Astrocyte (in vitro differentiated cells and primary cell): ENCODE measurements around the gene INKA2. TPM values are rescaled to one million over a fixed set of nuclear protein-coding genes. Genes with fewer than 3 reads are reported as not detected.

ENCODE experiments used
- DNase-seq: peaks from one replicate; pipeline ENCODE4 v3.0.0-alpha.2; 2010; ENCODE audit warnings: low read depth
- FAIRE-seq: peaks from 2 replicates; lab custom pipeline; 2011; peaks lifted over from hg19 to GRCh38; lab: Jason Lieb, UNC
- H2AFZ ChIP-seq: 2 replicates; pipeline ENCODE4 v1.6.0; 2012; ENCODE audit warnings: low read depth, low read length, inconsistent platforms
- H3K27ac ChIP-seq: 2 replicates; pipeline ENCODE4 v1.5.1; 2011; ENCODE audit warnings: low read depth, low read length, inconsistent platforms
- H3K27me3 ChIP-seq: 2 replicates; pipeline ENCODE4 v1.6.0; 2011; ENCODE audit warnings: low read length, inconsistent platforms; ENCODE audit not compliant: insufficient read depth
- H3K36me3 ChIP-seq: 2 replicates; pipeline ENCODE4 v1.5.1; 2011; ENCODE audit warnings: low read length, inconsistent platforms; ENCODE audit not compliant: insufficient read depth
- H3K4me1 ChIP-seq: 2 replicates; pipeline ENCODE4 v1.5.1; 2011; ENCODE audit warnings: low read length, inconsistent platforms; ENCODE audit not compliant: insufficient read depth
- H3K4me2 ChIP-seq: 2 replicates; pipeline ENCODE4 v1.6.0; 2012; ENCODE audit warnings: low read length, inconsistent platforms
- H3K4me3 ChIP-seq: 2 replicates; pipeline ENCODE4 v1.5.1; 2011; ENCODE audit warnings: low read depth, mild to moderate bottlenecking, low read length, inconsistent platforms; ENCODE audit not compliant: insufficient read depth
- H3K79me2 ChIP-seq: 2 replicates; pipeline ENCODE4 v1.6.0; 2012; ENCODE audit warnings: mild to moderate bottlenecking, low read length, inconsistent platforms; ENCODE audit not compliant: insufficient read depth
- H3K9ac ChIP-seq: 2 replicates; pipeline ENCODE4 v1.6.0; 2012; ENCODE audit warnings: mild to moderate bottlenecking, low read length, inconsistent platforms
- H3K9me3 ChIP-seq: 2 replicates; pipeline ENCODE4 v1.5.1; 2012; ENCODE audit warnings: low read depth, mild to moderate bottlenecking, low read length, inconsistent platforms; ENCODE audit not compliant: insufficient read depth
- H4K20me1 ChIP-seq: 2 replicates; pipeline ENCODE4 v1.6.0; 2012; ENCODE audit warnings: low read length, inconsistent platforms; ENCODE audit not compliant: insufficient read depth
- H3K27ac Mint-ChIP-seq: one replicate; pipeline ENCODE4 v1.8.0; 2021; ENCODE audit warnings: mild to moderate bottlenecking, mixed read lengths; ENCODE audit not compliant: unreplicated experiment
- H3K27me3 Mint-ChIP-seq: one replicate; pipeline ENCODE4 v1.8.0; 2021; ENCODE audit warnings: low read depth, mixed read lengths; ENCODE audit not compliant: unreplicated experiment
- H3K36me3 Mint-ChIP-seq: one replicate; pipeline ENCODE4 v1.8.0; 2021; ENCODE audit warnings: low read depth, mixed read lengths; ENCODE audit not compliant: unreplicated experiment
- H3K4me1 Mint-ChIP-seq: one replicate; pipeline ENCODE4 v1.8.0; 2021; ENCODE audit warnings: low read depth, mixed read lengths; ENCODE audit not compliant: unreplicated experiment
- H3K4me3 Mint-ChIP-seq: one replicate; pipeline ENCODE4 v1.8.0; 2021; ENCODE audit warnings: mild to moderate bottlenecking, moderate library complexity, mixed read lengths; ENCODE audit not compliant: unreplicated experiment
- H3K9me3 Mint-ChIP-seq: one replicate; pipeline ENCODE4 v1.8.0; 2021; ENCODE audit warnings: mild to moderate bottlenecking, mixed read lengths; ENCODE audit not compliant: unreplicated experiment
- CTCF ChIP-seq: IDR thresholded peaks from 2 replicates; pipeline ENCODE4 v1.5.1; 2011; ENCODE audit warnings: low read depth, mild to moderate bottlenecking, inconsistent platforms, low read length, moderate library complexity; ENCODE audit not compliant: insufficient read depth
- EZH2 ChIP-seq: IDR thresholded peaks from 2 replicates; pipeline ENCODE4 v1.6.1; 2012; ENCODE audit warnings: mild to moderate bottlenecking, low read length, inconsistent platforms; ENCODE audit not compliant: insufficient read depth
- total RNA-seq: library from RNA; stranded (reverse); gene quantifications from 2 replicates; pipeline ENCODE4 v1.2.1, GENCODE V29; 2021

Gene INKA2
- total RNA-seq, 1 donor from 2014 or later = 12.6 TPM

GRCh38 chr1:111702504-111703050, 36.6 kb downstream of the INKA2 start:
- no peak for FAIRE-seq
- H3K4me2 ChIP-seq = no peak overlapping the region
- no peaks in the 10 kb centered on the region for H4K20me1 ChIP-seq
- H3K4me1 Mint-ChIP-seq = peaks cover 5% of the 10 kb centered on the region
- DNase-seq = no peak
- H3K36me3 ChIP-seq = peaks cover 29% of the 10 kb centered on the region
- no peak overlapping the region for H3K9ac ChIP-seq
- TF ChIP-seq CTCF = no peak
- TF ChIP-seq EZH2 = no peak
- no peak overlapping the region for H3K27ac ChIP-seq
- H2AFZ ChIP-seq = no peak overlapping the region
- peaks cover 2% of the 10 kb centered on the region for H3K36me3 Mint-ChIP-seq
- no peaks in the 10 kb centered on the region for H3K9me3 Mint-ChIP-seq
- H3K27me3 Mint-ChIP-seq = no peaks in the 10 kb centered on the region
- H3K9me3 ChIP-seq = no peaks in the 10 kb centered on the region
- no peaks in the 10 kb centered on the region for H3K79me2 ChIP-seq
- no peaks in the 10 kb centered on the region for H3K27me3 ChIP-seq
- no peak overlapping the region for H3K4me3 ChIP-seq
- H3K27ac Mint-ChIP-seq = no peak overlapping the region
- H3K4me3 Mint-ChIP-seq = no peak overlapping the region
- peaks cover 3% of the 10 kb centered on the region for H3K4me1 ChIP-seq

- Histone ChIP-seq H3K79me2 (no peaks in the 10 kb centered on the region), H3K4me1 (no peaks in the 10 kb centered on the region), H3K9me3 (no peaks in the 10 kb centered on the region), H3K4me2 (no peak overlapping the region), H2AFZ (no peak overlapping the region), H3K27ac (no peak overlapping the region), H4K20me1 (no peaks in the 10 kb centered on the region), H3K4me3 (no peak overlapping the region), H3K9ac (no peak overlapping the region), H3K27me3 (no peaks in the 10 kb centered on the region), H3K36me3 (peaks cover 30% of the 10 kb centered on the region)
- no peak for FAIRE-seq
- H3K27me3 Mint-ChIP-seq = no peaks in the 10 kb centered on the region
- H3K9me3 Mint-ChIP-seq = no peaks in the 10 kb centered on the region
- H3K36me3 Mint-ChIP-seq = peaks cover 2% of the 10 kb centered on the region
- peaks cover 2% of the 10 kb centered on the region for H3K4me1 Mint-ChIP-seq
- TF ChIP-seq EZH2 (no peak), CTCF (no peak)
- no peak for DNase-seq
- no peak overlapping the region for H3K27ac Mint-ChIP-seq
- H3K4me3 Mint-ChIP-seq = no peak overlapping the region
Measured at GRCh38 chr1:111699268-111699667, 39.9 kb downstream of the INKA2 start.

GRCh38 chr1:111696330-111696729, 42.9 kb downstream of the INKA2 start:
- Mint-ChIP-seq H3K9me3 (no peaks in the 10 kb centered on the region), H3K4me1 (peaks cover 2% of the 10 kb centered on the region), H3K36me3 (peaks cover 6% of the 10 kb centered on the region), H3K4me3 (no peak overlapping the region), H3K27ac (no peak overlapping the region), H3K27me3 (no peaks in the 10 kb centered on the region)
- Histone ChIP-seq H3K79me2 (no peaks in the 10 kb centered on the region), H3K9ac (no peak overlapping the region), H3K4me3 (no peak overlapping the region), H4K20me1 (peaks cover 4% of the 10 kb centered on the region), H2AFZ (no peak overlapping the region), H3K9me3 (no peaks in the 10 kb centered on the region), H3K4me1 (no peaks in the 10 kb centered on the region), H3K36me3 (peaks cover 28% of the 10 kb centered on the region), H3K27me3 (no peaks in the 10 kb centered on the region), H3K4me2 (no peak overlapping the region), H3K27ac (no peak overlapping the region)
- DNase-seq (no peak), FAIRE-seq (peak; percentile 54)
- TF ChIP-seq CTCF (no peak), EZH2 (no peak)
